ENCODE data around the gene AHNAK2.
A peak's percentile ranks its signal among the peaks of the same experiment; 100 is the strongest.

AHNAK2 gene

DNA sequence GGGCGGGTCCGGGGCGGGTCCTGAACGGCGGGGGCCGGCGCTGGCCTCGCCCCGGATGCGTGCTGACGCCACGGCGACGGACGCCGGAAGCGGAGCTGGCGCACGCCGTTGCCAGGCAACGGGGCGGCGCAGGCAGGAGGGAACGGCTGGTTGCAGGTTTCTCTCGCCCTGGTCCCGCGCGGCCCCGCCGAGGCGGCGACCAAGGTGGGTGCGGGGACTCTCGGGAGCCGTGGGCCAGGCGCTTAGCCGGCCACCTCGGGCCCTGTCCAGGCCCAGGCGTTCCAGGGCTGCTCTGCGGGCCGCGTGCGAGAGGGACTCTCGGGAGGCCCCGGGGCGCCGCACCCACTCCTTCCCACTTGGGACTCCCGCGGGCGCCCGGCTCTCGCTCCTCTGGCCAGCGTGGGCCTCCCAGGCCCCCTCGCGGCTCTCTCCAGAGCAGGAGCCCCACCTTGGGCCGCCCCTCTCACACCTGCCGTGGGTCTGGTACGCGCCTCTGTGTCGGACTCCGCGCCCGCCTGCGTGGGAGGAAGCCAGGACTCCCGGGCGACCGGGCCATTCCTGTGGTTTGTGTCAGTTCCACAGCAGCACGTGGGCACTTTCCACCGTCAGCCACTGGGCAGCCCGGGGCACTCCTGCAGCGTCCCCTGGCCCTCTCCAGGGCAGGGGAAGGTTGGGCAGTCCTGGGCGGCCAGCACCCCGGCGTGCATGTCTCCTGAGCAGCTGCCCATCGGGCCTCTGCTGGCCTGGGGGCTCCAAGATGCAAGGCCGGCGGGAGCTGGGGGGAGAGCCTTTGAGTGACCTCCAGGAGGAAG, 7.7 kb upstream of the AHNAK2 start, which contains the start of gene CLBA1:
Gene CLBA1 (plus strand): TSS at position 114 of the 812 bp plus-strand sequence. CDS start 644 bp downstream, at position 758.
- H3K4me1 Mint-ChIP-seq = peaks cover 24% of the 10 kb centered on the region
- no peak within 1 kb of the TSS for H3K27ac Mint-ChIP-seq

DNA sequence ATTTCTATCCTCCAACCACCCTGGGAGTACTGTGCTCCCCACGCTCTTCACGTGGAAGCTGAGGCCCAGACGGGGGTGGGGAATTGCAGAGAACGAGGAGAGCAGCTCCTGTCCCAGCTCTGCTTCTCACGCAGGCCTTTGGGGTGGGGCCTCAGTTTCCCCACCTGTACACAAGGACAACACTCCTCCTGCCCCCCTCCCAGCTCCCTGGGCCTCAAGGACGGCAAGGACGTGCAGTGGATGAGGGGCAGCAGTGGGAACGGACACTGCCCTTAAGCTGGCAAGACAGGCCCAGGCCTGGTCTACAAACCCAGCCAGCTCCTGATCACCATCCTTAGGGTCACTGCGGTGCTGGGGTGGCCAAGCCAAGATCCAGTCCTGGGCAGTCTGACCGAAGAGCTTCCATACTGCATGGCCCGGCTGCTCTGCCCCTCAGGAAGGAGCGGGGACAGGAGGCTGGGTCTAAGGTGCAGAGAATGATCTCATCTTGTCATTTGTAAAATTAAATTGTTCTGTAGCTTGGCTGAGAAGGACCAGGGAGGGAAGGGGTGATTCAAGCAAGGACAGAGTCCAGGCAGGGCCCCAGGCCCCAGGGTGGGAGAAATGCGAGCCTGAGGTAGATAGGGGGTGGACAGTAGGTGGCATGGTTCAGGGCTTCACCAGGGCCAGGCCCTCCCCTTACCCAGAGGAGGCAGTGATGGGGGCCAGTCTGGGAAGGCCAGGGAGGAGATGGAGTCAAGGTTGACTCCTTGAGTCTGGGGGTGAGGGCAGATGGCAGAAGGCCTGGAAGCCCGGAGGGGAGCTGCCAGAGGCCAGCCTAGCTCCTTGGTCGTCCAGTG, 6.1 kb upstream of the AHNAK2 start:
- H3K9me3 Mint-ChIP-seq = no peaks in the 10 kb centered on the region

More for the DNA sequence above, 7.7 kb upstream of the AHNAK2 start, which contains the start of gene CLBA1:
- peak; percentile 87 for DNase-seq
- Mint-ChIP-seq H3K36me3 (ENCODE audit: low read depth) (no peaks in the 10 kb centered on the region), H3K9me3 (no peaks in the 10 kb centered on the region), H3K27me3 (ENCODE audit: low read depth, poor library complexity) (peaks cover 12% of the 10 kb centered on the region), H3K4me3 (peak within 1 kb of the TSS; percentile 78)
- TF ChIP-seq, protein P1, sequence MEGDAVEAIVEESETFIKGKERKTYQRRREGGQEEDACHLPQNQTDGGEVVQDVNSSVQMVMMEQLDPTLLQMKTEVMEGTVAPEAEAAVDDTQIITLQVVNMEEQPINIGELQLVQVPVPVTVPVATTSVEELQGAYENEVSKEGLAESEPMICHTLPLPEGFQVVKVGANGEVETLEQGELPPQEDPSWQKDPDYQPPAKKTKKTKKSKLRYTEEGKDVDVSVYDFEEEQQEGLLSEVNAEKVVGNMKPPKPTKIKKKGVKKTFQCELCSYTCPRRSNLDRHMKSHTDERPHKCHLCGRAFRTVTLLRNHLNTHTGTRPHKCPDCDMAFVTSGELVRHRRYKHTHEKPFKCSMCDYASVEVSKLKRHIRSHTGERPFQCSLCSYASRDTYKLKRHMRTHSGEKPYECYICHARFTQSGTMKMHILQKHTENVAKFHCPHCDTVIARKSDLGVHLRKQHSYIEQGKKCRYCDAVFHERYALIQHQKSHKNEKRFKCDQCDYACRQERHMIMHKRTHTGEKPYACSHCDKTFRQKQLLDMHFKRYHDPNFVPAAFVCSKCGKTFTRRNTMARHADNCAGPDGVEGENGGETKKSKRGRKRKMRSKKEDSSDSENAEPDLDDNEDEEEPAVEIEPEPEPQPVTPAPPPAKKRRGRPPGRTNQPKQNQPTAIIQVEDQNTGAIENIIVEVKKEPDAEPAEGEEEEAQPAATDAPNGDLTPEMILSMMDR (IDR thresholded peaks at IDR 0.05) = no peak

DNA sequence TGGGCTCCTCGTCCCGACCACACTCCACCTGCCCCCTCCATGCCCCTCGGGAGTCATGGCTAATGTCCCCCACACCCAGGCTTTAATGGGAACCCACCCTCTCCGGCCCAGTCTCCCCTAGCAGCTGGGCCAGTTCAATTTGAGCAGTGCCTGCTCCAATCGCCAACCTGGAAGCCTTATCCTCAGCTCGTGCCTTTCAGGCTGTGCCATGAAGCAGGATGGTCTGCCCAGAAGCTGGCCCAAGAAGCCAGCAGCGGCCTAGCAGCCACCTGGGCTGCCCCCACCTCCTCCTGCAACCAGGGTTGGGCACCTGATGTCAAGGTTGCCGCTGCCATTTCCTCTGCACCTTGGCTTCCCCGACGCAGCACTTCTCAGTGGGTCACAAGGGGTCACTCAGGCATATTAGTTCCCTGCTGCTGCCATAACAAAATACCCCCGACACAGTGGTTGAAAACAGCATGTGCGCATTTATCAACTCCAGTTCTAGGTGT, 5.1 kb upstream of the AHNAK2 start:
- Mint-ChIP-seq H3K27ac (no peak overlapping the region), H3K4me3 (no peak overlapping the region), H3K36me3 (ENCODE audit: low read depth) (no peaks in the 10 kb centered on the region), H3K9me3 (no peaks in the 10 kb centered on the region), H3K27me3 (ENCODE audit: low read depth, poor library complexity) (peaks cover 38% of the 10 kb centered on the region), H3K4me1 (peaks cover 36% of the 10 kb centered on the region)
- no peak for DNase-seq
- TF ChIP-seq, protein P1 (IDR thresholded peaks at IDR 0.05) = no peak

More for the DNA sequence above, 6.1 kb upstream of the AHNAK2 start:
- TF ChIP-seq, protein P1 (IDR thresholded peaks at IDR 0.05) = no peak
- H3K27me3 Mint-ChIP-seq (ENCODE audit: low read depth, poor library complexity) = peaks cover 28% of the 10 kb centered on the region
- H3K4me3 Mint-ChIP-seq = peak overlapping the region; percentile 78
- no peaks in the 10 kb centered on the region for H3K36me3 Mint-ChIP-seq (ENCODE audit: low read depth)
- H3K4me1 Mint-ChIP-seq = peaks cover 29% of the 10 kb centered on the region
- DNase-seq = no peak
- H3K27ac Mint-ChIP-seq = no peak overlapping the region

DNA sequence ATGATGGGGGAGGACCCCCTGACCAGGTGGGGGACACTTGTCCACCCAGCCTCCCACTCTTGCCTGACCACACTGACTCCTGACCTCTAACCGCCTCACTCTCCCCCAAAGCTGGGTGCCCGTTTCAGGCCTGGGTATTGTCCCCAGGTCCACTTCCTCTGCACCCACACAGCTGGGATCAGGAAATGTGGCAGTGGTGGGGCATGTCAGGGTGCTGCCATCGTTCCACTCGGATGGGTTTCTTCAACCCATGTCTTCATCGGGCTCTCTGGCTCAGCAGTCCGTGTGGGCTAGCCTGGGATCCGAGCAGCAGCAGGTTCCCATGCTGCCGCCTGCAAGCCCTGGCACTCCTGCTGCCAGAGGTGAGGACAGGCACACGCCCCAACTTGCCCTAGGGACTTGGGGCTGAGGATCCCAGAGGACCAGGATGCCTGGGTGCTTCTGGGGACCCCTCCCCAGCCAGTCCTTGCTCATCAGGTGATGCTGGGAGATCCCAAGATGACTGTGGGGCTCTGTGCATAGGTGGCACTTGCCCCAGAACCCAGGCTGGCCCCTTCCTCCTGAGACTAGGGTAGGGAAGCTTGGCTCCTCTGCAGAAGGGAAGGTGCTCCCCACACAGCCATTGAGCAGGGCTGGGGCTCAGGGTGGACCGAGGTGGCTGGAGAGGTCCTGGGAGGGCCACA, 4.5 kb upstream of the AHNAK2 start:
- H3K36me3 Mint-ChIP-seq (ENCODE audit: low read depth) = no peaks in the 10 kb centered on the region
- H3K4me1 Mint-ChIP-seq = peaks cover 38% of the 10 kb centered on the region
- H3K27me3 Mint-ChIP-seq (ENCODE audit: low read depth, poor library complexity) = peaks cover 40% of the 10 kb centered on the region
- TF ChIP-seq, protein P1 (IDR thresholded peaks at IDR 0.05) = no peak
- no peak for DNase-seq
- no peak overlapping the region for H3K4me3 Mint-ChIP-seq
- H3K27ac Mint-ChIP-seq = no peak overlapping the region
- H3K9me3 Mint-ChIP-seq = no peaks in the 10 kb centered on the region

DNA sequence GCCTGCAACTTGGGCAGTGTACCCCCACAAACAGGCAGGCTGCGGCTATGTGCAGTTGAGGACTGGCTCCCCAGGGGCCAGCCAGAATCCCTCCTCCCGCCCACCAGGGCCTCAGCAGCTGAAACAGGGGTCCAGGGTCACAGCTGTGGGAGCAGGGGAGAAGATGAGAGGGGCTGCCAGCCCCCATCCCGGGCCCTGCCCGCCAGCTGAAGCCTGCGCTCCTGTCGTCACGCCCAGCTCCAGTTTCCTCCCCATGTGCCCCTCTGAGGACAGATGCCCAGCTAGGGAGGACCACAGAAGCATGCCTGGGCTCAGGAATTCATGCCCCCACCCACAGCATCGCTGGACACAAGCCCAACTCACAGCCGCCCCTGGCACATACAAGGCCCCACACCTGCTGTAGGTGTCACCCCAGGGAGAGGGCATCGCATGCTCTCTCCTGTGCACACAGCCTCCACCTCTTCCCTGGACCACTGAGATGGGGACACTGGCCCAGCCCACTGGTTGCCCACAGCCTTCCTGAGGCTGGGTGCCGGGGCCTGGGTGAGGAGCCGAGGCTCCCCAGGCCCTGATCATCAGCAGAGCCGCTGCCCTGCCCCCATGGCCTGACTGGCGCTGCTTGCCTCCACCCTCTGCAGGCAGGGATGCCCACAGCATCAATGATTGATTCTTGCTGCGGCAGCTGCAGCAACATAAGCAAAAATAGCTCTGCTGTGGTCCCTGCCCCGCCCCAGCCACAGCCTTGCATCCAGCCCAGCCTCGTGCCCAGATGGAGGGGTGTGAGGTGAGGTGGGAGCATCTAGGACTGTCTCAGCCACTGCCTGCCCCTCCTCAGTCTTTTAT, 3.7 kb upstream of the AHNAK2 start:
- DNase-seq = no peak
- TF ChIP-seq, protein P1 (IDR thresholded peaks at IDR 0.05) = no peak
- Mint-ChIP-seq H3K9me3 (no peaks in the 10 kb centered on the region), H3K4me1 (peaks cover 35% of the 10 kb centered on the region), H3K36me3 (ENCODE audit: low read depth) (no peaks in the 10 kb centered on the region), H3K27ac (no peak overlapping the region), H3K27me3 (ENCODE audit: low read depth, poor library complexity) (peaks cover 47% of the 10 kb centered on the region), H3K4me3 (no peak overlapping the region)

Measured in nephron progenitor cell (in vitro differentiated cells).